IMR-90 (cell line): ENCODE measurements around the gene L3MBTL2. TPM values are rescaled to one million over a fixed set of nuclear protein-coding genes. Genes with fewer than 3 reads are reported as not detected.

Source experiments
- ATAC-seq: fragments of 200-7000 bp; cut with Tn5 transposase; 2 replicates; pipeline ENCODE4 v1.9.1; 2020; ENCODE audit warnings: low read depth, mild to moderate bottlenecking, moderate library complexity
- BruUV-seq: library from RNA; stranded (reverse); fragments of 400-500 nt; replicated peaks from 2 replicates; lab custom pipeline; 2021; lab: Mats Ljungman, UMichigan
- CTCF ChIA-PET: fragments of 300-600 bp; formaldehyde crosslinking; extraction: SDS; loops from one replicate; lab custom pipeline; 2021; ENCODE audit warnings: antibody characterized with exemption; lab: Yijun Ruan, JAX
- POLR2A ChIA-PET: fragments of 300-600 bp; sonication (Branson Sonifier 250); formaldehyde crosslinking; loops from one replicate; lab custom pipeline; 2022; ENCODE audit warnings: antibody characterized with exemption; ENCODE audit not compliant: unreplicated experiment; lab: Charles Lee
- DNase-seq: peaks from one replicate; pipeline ENCODE4 v3.0.0; 2013
- H2AFZ ChIP-seq: replicated peaks from 2 replicates; pipeline ENCODE3; 2013; ENCODE audit warnings: low read length, mild to moderate bottlenecking; ENCODE audit not compliant: poor library complexity
- H2AK5ac ChIP-seq: 2 replicates; pipeline ENCODE4 v1.6.1; 2013; ENCODE audit warnings: low read depth, low read length, inconsistent platforms
- H2AK9ac ChIP-seq: replicated peaks from 2 replicates; pipeline ENCODE3; 2013; ENCODE audit warnings: mild to moderate bottlenecking, low read depth, low read length, moderate library complexity; ENCODE audit not compliant: poor library complexity
- H2BK120ac ChIP-seq: 2 replicates; pipeline ENCODE4 v1.6.1; 2013; ENCODE audit warnings: low read depth, low read length, inconsistent platforms
- H2BK15ac ChIP-seq: 3 replicates; pipeline ENCODE4 v1.6.1; 2013; ENCODE audit warnings: low read depth, low read length, inconsistent platforms
- H2BK20ac ChIP-seq: 2 replicates; pipeline ENCODE4 v1.6.1; 2013; ENCODE audit warnings: low read depth, mild to moderate bottlenecking, inconsistent platforms, low read length, moderate library complexity
- H2BK5ac ChIP-seq: 2 replicates; pipeline ENCODE4 v1.6.1; 2013; ENCODE audit warnings: mild to moderate bottlenecking, low read depth, low read length, inconsistent platforms; ENCODE audit not compliant: poor library complexity, severe bottlenecking
- H3K14ac ChIP-seq: replicated peaks from 2 replicates; pipeline ENCODE4 v1.6.1; 2013; ENCODE audit warnings: low read depth, low read length, inconsistent platforms
- H3K18ac ChIP-seq: 2 replicates; pipeline ENCODE4 v1.6.1; 2013; ENCODE audit warnings: low read depth, low read length, control low read depth
- H3K23ac ChIP-seq: 2 replicates; pipeline ENCODE4 v1.6.1; 2013; ENCODE audit warnings: low read depth, low read length, inconsistent platforms
- H3K27ac ChIP-seq: 2 replicates; pipeline ENCODE4 v1.5.1; 2013; ENCODE audit warnings: mild to moderate bottlenecking, control low read depth, low read length; ENCODE audit not compliant: insufficient read depth
- H3K27me3 ChIP-seq: 2 replicates; pipeline ENCODE4 v1.6.1; 2013; ENCODE audit warnings: low read length; ENCODE audit not compliant: control insufficient read depth, insufficient read depth
- H3K36me3 ChIP-seq: 2 replicates; pipeline ENCODE4 v1.6.1; 2013; ENCODE audit warnings: low read length, mixed read lengths; ENCODE audit not compliant: control insufficient read depth, insufficient read depth
- H3K4ac ChIP-seq: 2 replicates; pipeline ENCODE4 v1.6.1; 2013; ENCODE audit warnings: low read depth, low read length, inconsistent platforms
- H3K4me1 ChIP-seq: 2 replicates; pipeline ENCODE4 v1.6.1; 2013; ENCODE audit warnings: low read length, mixed read lengths; ENCODE audit not compliant: control insufficient read depth, insufficient read depth
- H3K4me2 ChIP-seq: 2 replicates; pipeline ENCODE4 v1.6.1; 2013; ENCODE audit warnings: low read depth, mild to moderate bottlenecking, control low read depth, low read length, moderate library complexity
- H3K4me3 ChIP-seq: 2 replicates; pipeline ENCODE4 v1.5.1; 2013; ENCODE audit warnings: low read depth, mild to moderate bottlenecking, control low read depth, low read length, moderate library complexity; ENCODE audit not compliant: insufficient read depth
- H3K56ac ChIP-seq: 2 replicates; pipeline ENCODE4 v1.6.1; 2013; ENCODE audit warnings: low read length, inconsistent platforms; ENCODE audit not compliant: insufficient read depth; ENCODE audit errors: extremely low read depth
- H3K79me1 ChIP-seq, 2 experiments: 2 replicates each; pipeline ENCODE4 v1.6.1; 2013; ENCODE audit warnings: low read length in 2 of 2, inconsistent platforms in 1 of 2, low read depth in 1 of 2
- H3K9ac ChIP-seq: 2 replicates; pipeline ENCODE4 v1.6.1; 2013; ENCODE audit warnings: low read depth, low read length, control low read depth
- H3K9me1 ChIP-seq: 2 replicates; pipeline ENCODE4 v1.6.1; 2013; ENCODE audit warnings: low read length, inconsistent platforms; ENCODE audit not compliant: insufficient read depth
- H3K9me3 ChIP-seq: 2 replicates; pipeline ENCODE4 v1.6.1; 2013; ENCODE audit warnings: low read length; ENCODE audit not compliant: control insufficient read depth, insufficient read depth
- H4K20me1 ChIP-seq: 2 replicates; pipeline ENCODE4 v1.6.1; 2013; ENCODE audit warnings: low read length, inconsistent platforms; ENCODE audit not compliant: insufficient read depth
- H4K5ac ChIP-seq: 2 replicates; pipeline ENCODE4 v1.6.1; 2013; ENCODE audit warnings: mild to moderate bottlenecking, low read depth, low read length, control low read depth
- H4K8ac ChIP-seq, 2 experiments: 2 replicates each; pipeline ENCODE4 v1.6.1; 2013; ENCODE audit warnings: low read depth in 2 of 2, low read length in 2 of 2, control low read depth in 1 of 2, inconsistent platforms in 1 of 2
- H4K91ac ChIP-seq: 2 replicates; pipeline ENCODE4 v1.6.1; 2013; ENCODE audit warnings: low read depth, low read length, inconsistent platforms; ENCODE audit not compliant: insufficient read depth
- BHLHE40 ChIP-seq: fragments of 150-350 bp; IDR thresholded peaks from 2 replicates; pipeline ENCODE4 v1.6.1; 2016; ENCODE audit warnings: mild to moderate bottlenecking, low read depth, low read length
- CEBPB ChIP-seq: IDR thresholded peaks from 2 replicates; pipeline ENCODE4 v1.6.1; 2012; ENCODE audit warnings: low read depth, low read length, improper control_type of control experiment
- CHD1 ChIP-seq: IDR thresholded peaks from 2 replicates; pipeline ENCODE4 v1.6.1; 2012; ENCODE audit warnings: low read depth, low read length, improper control_type of control experiment
- CTCF ChIP-seq: conservative IDR thresholded peaks from 2 replicates; pipeline ENCODE4 v1.5.1; 2012; ENCODE audit warnings: mild to moderate bottlenecking, low read depth, low read length, improper control_type of control experiment
- ELK1 ChIP-seq: fragments of 150-350 bp; IDR thresholded peaks from 2 replicates; pipeline ENCODE4 v1.6.1; 2016; ENCODE audit warnings: low read depth, mild to moderate bottlenecking, low read length, moderate library complexity, borderline replicate concordance
- FOS ChIP-seq: fragments of 150-350 bp; IDR thresholded peaks from 2 replicates; pipeline ENCODE4 v1.6.1; 2016; ENCODE audit warnings: low read depth, low read length
- MAFK ChIP-seq: IDR thresholded peaks from 2 replicates; pipeline ENCODE4 v1.6.1; 2012; ENCODE audit warnings: low read depth, low read length, improper control_type of control experiment
- MAZ ChIP-seq: IDR thresholded peaks from 2 replicates; pipeline ENCODE4 v1.6.1; 2012; ENCODE audit warnings: low read depth, mild to moderate bottlenecking, low read length, improper control_type of control experiment, moderate library complexity, borderline replicate concordance
- MXI1 ChIP-seq: IDR thresholded peaks from 2 replicates; pipeline ENCODE4 v1.6.1; 2012; ENCODE audit warnings: low read depth, mild to moderate bottlenecking, low read length, moderate library complexity, borderline replicate concordance
- NFE2L2 ChIP-seq: fragments of 150-350 bp; IDR thresholded peaks from 2 replicates; pipeline ENCODE4 v1.6.1; 2016; ENCODE audit warnings: low read depth, mild to moderate bottlenecking, low read length
- POLR2A ChIP-seq: IDR thresholded peaks from 2 replicates; pipeline ENCODE4 v1.6.1; 2012; ENCODE audit warnings: mild to moderate bottlenecking, low read depth, low read length
- RAD21 ChIP-seq: IDR thresholded peaks from 2 replicates; pipeline ENCODE4 v1.6.1; 2012; ENCODE audit warnings: low read length, improper control_type of control experiment
- RCOR1 ChIP-seq: IDR thresholded peaks from 2 replicates; pipeline ENCODE4 v1.6.1; 2012; ENCODE audit warnings: mild to moderate bottlenecking, low read length, improper control_type of control experiment; ENCODE audit not compliant: insufficient replicate concordance
- RFX5 ChIP-seq: IDR thresholded peaks from 2 replicates; pipeline ENCODE4 v1.8.0; 2012; ENCODE audit warnings: low read depth, mild to moderate bottlenecking, low read length, moderate library complexity
- SMC3 ChIP-seq: fragments of 150-350 bp; IDR thresholded peaks from 2 replicates; pipeline ENCODE4 v1.6.1; 2016; ENCODE audit warnings: low read depth, mild to moderate bottlenecking, antibody characterized with exemption, low read length, moderate library complexity
- USF2 ChIP-seq: fragments of 150-350 bp; IDR thresholded peaks from 2 replicates; pipeline ENCODE4 v1.6.1; 2017; ENCODE audit warnings: mild to moderate bottlenecking, antibody characterized with exemption, low read length, low read depth
- WGBS, 2 experiments: methylation state at CpG; one replicate each; pipeline versions ENCODE4 v1.1.5 to v1.1.7; 2013; ENCODE audit warnings: missing lambda C conversion rate in 2 of 2; ENCODE audit not compliant: insufficient read length in 1 of 2; ENCODE audit errors: extremely low coverage in 2 of 2; 5-methylcytosine and 5-hydroxymethylcytosine counted together
- dilution Hi-C: fragments of 300-500 bp; cut with HindIII; formaldehyde crosslinking; loops from one replicate; pipeline ENCODE4 v1.14.3; 2018; ENCODE audit warnings: low sequenced_read_pairs; ENCODE audit not compliant: unreplicated experiment
- in situ Hi-C: fragments of 300-500 bp; cut with MboI; formaldehyde crosslinking; loops from 3 replicates; pipeline ENCODE4 v1.14.3; 2019; ENCODE audit warnings: low sequenced_read_pairs, inconsistent platforms, mixed read lengths
- intact Hi-C: fragments of 100-400 bp; cut with micrococcal nuclease; formaldehyde crosslinking; loops from 2 replicates; pipeline ENCODE4 v1.10.0; 2022
- polyA plus RNA-seq, 3 experiments: library from polyadenylated mRNA; depleted of rRNA; stranded (reverse); fragments of >200 nt; gene quantifications; 2 replicates each; pipeline ENCODE4 v1.2.3, GENCODE V29; 2012; ENCODE audit warnings: low replicate concordance in 1 of 3
- total RNA-seq: library from RNA; depleted of rRNA; stranded (reverse); fragments of >200 nt; gene quantifications from 2 replicates; pipeline ENCODE4 v1.2.3, GENCODE V29; 2012

Gene L3MBTL2
- total and polyA plus RNA-seq, 2 of the 4 experiments (the other 2 are of a cell fraction): 20.6 to 25.1 TPM

GRCh38 chr22:41169157-41169556 lies 36.0 kb upstream of the L3MBTL2 start:
- no peak for TF ChIP-seq CHD1
- TF ChIP-seq MAZ: no peak
- TF ChIP-seq CEBPB: no peak
- no peak for TF ChIP-seq RAD21
- TF ChIP-seq POLR2A: no peak
- no peak for TF ChIP-seq ELK1
- no peak for TF ChIP-seq NFE2L2
- TF ChIP-seq RCOR1: no peak
- TF ChIP-seq MAFK: no peak
- no peak for TF ChIP-seq RFX5
- TF ChIP-seq CTCF: no peak
- TF ChIP-seq USF2: no peak
- no peak for TF ChIP-seq SMC3
- no peak for TF ChIP-seq FOS
- TF ChIP-seq BHLHE40: no peak
- no peak for TF ChIP-seq MXI1
- H3K27me3 ChIP-seq: no peaks in the 10 kb centered on the region
- POLR2A ChIA-PET: no interaction called here
- H3K4me3 ChIP-seq: no peak overlapping the region
- intact Hi-C loops (loop anchor here (5.0 kb wide), 1 partner anchor 37 kb away; no protein-coding TSS in a partner anchor), dilution Hi-C loops (no loop called here), in situ Hi-C loops (loop anchor here (5.0 kb wide), 1 partner anchor 37 kb away; no protein-coding TSS in a partner anchor)
- no TSS peak for BruUV-seq
- no peak overlapping the region for H3K23ac ChIP-seq
- H3K9ac ChIP-seq: no peak overlapping the region
- no peak overlapping the region for H3K56ac ChIP-seq
- no peak overlapping the region for H3K18ac ChIP-seq
- H2BK20ac ChIP-seq: no peak overlapping the region
- no peaks in the 10 kb centered on the region for H3K4me1 ChIP-seq
- WGBS, 2 experiments: no CpG with 5 or more reads among the region's 8 CpGs
- H3K27ac ChIP-seq: no peak overlapping the region
- no peak overlapping the region for H2AFZ ChIP-seq
- no peak overlapping the region for H3K4ac ChIP-seq
- H2AK9ac ChIP-seq: no peak overlapping the region
- H4K91ac ChIP-seq: no peak overlapping the region
- ATAC-seq (no peak), DNase-seq (no peak)
- H3K14ac ChIP-seq: no peak overlapping the region
- no peak overlapping the region for H4K8ac ChIP-seq
- peaks cover 60% of the 10 kb centered on the region for H3K36me3 ChIP-seq
- no peak overlapping the region for H2BK120ac ChIP-seq
- no peak overlapping the region for H4K5ac ChIP-seq
- H3K4me2 ChIP-seq: no peak overlapping the region
- peaks cover 21 to 31% of the 10 kb centered on the region in 2 experiments for H3K79me1 ChIP-seq
- H4K20me1 ChIP-seq: no peaks in the 10 kb centered on the region
- no peak overlapping the region for H2BK15ac ChIP-seq
- CTCF ChIA-PET: no interaction called here
- no peaks in the 10 kb centered on the region for H3K9me1 ChIP-seq
- H3K9me3 ChIP-seq: no peaks in the 10 kb centered on the region
- no peak overlapping the region for H2BK5ac ChIP-seq
- H2AK5ac ChIP-seq: no peak overlapping the region
